Keratinocyte (primary cell): ENCODE measurements around the gene MBNL2.

Experiments
- EZH2 ChIP-seq: IDR thresholded peaks from one replicate; pipeline ENCODE4 v1.6.1; 2012; ENCODE audit warnings: inconsistent platforms, mild to moderate bottlenecking, low read length, moderate library complexity
- TF ChIP-seq, protein P1 (sequence below), 3 experiments: IDR thresholded peaks in 1 of 3; conservative IDR thresholded peaks in 1 of 3; optimal IDR thresholded peaks in 1 of 3; 2 replicates in 2 of 3; 3 replicates in 1 of 3; pipeline versions ENCODE3 to v1.5.1; 2011; ENCODE audit warnings: low read length in 3 of 3, mild to moderate bottlenecking in 3 of 3, moderate library complexity in 2 of 3, control low read depth in 1 of 3, inconsistent platforms in 1 of 3; ENCODE audit not compliant: insufficient read depth in 2 of 3; ENCODE audit errors: extremely low read depth in 1 of 3

DNA sequence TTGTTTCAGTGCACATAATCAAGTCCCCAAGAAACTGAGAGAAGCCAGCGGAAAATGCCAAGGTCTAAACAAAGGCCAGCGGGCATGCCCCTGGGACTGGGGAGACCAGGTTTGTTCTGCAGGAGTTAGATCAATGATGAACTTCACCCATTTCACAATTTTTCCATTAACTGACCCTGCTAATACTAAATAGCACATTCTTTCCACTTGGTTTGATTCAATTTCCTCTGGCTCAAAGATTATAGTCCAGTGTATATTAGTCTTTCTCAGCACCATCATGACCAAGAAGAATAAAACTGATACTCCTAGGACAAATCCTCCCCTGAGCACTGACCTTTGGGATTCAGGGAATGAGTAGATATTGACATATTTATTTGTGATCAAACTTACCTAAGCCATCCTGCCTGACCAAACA is 66.4 kb downstream of the MBNL2 start:
- TF ChIP-seq, protein P1, sequence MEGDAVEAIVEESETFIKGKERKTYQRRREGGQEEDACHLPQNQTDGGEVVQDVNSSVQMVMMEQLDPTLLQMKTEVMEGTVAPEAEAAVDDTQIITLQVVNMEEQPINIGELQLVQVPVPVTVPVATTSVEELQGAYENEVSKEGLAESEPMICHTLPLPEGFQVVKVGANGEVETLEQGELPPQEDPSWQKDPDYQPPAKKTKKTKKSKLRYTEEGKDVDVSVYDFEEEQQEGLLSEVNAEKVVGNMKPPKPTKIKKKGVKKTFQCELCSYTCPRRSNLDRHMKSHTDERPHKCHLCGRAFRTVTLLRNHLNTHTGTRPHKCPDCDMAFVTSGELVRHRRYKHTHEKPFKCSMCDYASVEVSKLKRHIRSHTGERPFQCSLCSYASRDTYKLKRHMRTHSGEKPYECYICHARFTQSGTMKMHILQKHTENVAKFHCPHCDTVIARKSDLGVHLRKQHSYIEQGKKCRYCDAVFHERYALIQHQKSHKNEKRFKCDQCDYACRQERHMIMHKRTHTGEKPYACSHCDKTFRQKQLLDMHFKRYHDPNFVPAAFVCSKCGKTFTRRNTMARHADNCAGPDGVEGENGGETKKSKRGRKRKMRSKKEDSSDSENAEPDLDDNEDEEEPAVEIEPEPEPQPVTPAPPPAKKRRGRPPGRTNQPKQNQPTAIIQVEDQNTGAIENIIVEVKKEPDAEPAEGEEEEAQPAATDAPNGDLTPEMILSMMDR (optimal IDR thresholded peaks at IDR 0.05 in 1 of 3, IDR thresholded peaks at IDR 0.05 in 1 of 3, conservative IDR thresholded peaks at IDR 0.05 in 1 of 3; ENCODE audit: extremely low read depth in 1 of 3, insufficient read depth in 2 of 3, low read length in 3 of 3) = no peak
- no peak for TF ChIP-seq EZH2
